Keratinocyte (primary cell): ENCODE results near the gene MALT1. TPM values are rescaled to one million over a fixed set of nuclear protein-coding genes. Genes with fewer than 3 reads are reported as not detected.
"Not testable (repeated sequence)": the region's sequence is repeated elsewhere in the genome, so short reads cannot be mapped to it uniquely, and the experiment has no call there.

Experiments used
- DNase-seq: peaks from one replicate; pipeline ENCODE4 v3.0.0-alpha.2; 2011; ENCODE audit warnings: low read depth, missing footprints, low spot score
- FAIRE-seq: peaks from 2 replicates; lab custom pipeline; 2011; peaks lifted over from hg19 to GRCh38; lab: Jason Lieb, UNC
- H2AFZ ChIP-seq: 2 replicates; pipeline ENCODE4 v1.6.0; 2012; ENCODE audit warnings: low read length, control low read depth, inconsistent platforms; ENCODE audit not compliant: control insufficient read depth
- H3K27ac ChIP-seq: 2 replicates; pipeline ENCODE4 v1.5.1; 2011; ENCODE audit warnings: low read length; ENCODE audit not compliant: control insufficient read depth, insufficient read depth
- H3K27me3 ChIP-seq: 3 replicates; pipeline ENCODE4 v1.6.0; 2011; ENCODE audit warnings: low read length; ENCODE audit not compliant: control insufficient read depth, insufficient read depth; ENCODE audit errors: extremely low read depth
- H3K36me3 ChIP-seq, 2 experiments: 2 replicates in 1 of 2; 3 replicates in 1 of 2; pipeline ENCODE4 v1.5.1; 2011; ENCODE audit warnings: low read length in 2 of 2, mild to moderate bottlenecking in 1 of 2; ENCODE audit not compliant: control insufficient read depth in 2 of 2, insufficient read depth in 2 of 2; ENCODE audit errors: extremely low read depth in 1 of 2
- H3K4me1 ChIP-seq: 3 replicates; pipeline ENCODE4 v1.5.1; 2011; ENCODE audit warnings: low read length; ENCODE audit not compliant: control insufficient read depth, insufficient read depth; ENCODE audit errors: extremely low read depth
- H3K4me2 ChIP-seq: 3 replicates; pipeline ENCODE4 v1.6.0; 2011; ENCODE audit warnings: low read depth, low read length; ENCODE audit not compliant: control insufficient read depth, insufficient read depth; ENCODE audit errors: extremely low read depth
- H3K4me3 ChIP-seq, 3 experiments: fragments of 200-600 bp in 1 of 3; sonication (generic) in 1 of 3; 2 replicates in 2 of 3; 3 replicates in 1 of 3; pipeline ENCODE4 v1.5.1; 2011 to 2016; ENCODE audit warnings: low read length in 3 of 3, mild to moderate bottlenecking in 3 of 3, control low read depth in 2 of 3, inconsistent platforms in 1 of 3, low read depth in 1 of 3, mixed read lengths in 1 of 3, mixed run types in 1 of 3, moderate library complexity in 1 of 3; ENCODE audit not compliant: control insufficient read depth in 2 of 3, insufficient read depth in 2 of 3; ENCODE audit errors: extremely low read depth in 1 of 3
- H3K79me2 ChIP-seq: 2 replicates; pipeline ENCODE4 v1.6.0; 2012; ENCODE audit warnings: low read length; ENCODE audit not compliant: control insufficient read depth, insufficient read depth
- H3K9ac ChIP-seq: 3 replicates; pipeline ENCODE4 v1.6.0; 2011; ENCODE audit warnings: low read length; ENCODE audit not compliant: control insufficient read depth, insufficient read depth; ENCODE audit errors: extremely low read depth
- H3K9me1 ChIP-seq: 3 replicates; pipeline ENCODE4 v1.6.0; 2011; ENCODE audit warnings: low read length; ENCODE audit not compliant: control insufficient read depth, insufficient read depth; ENCODE audit errors: extremely low read depth
- H3K9me3 ChIP-seq: 2 replicates; pipeline ENCODE4 v1.5.1; 2012; ENCODE audit warnings: low read depth, low read length; ENCODE audit not compliant: control insufficient read depth
- H4K20me1 ChIP-seq: 3 replicates; pipeline ENCODE4 v1.6.0; 2011; ENCODE audit warnings: low read length; ENCODE audit not compliant: control insufficient read depth, insufficient read depth; ENCODE audit errors: extremely low read depth
- CTCF ChIP-seq, 3 experiments: IDR thresholded peaks in 1 of 3; conservative IDR thresholded peaks in 1 of 3; optimal IDR thresholded peaks in 1 of 3; 2 replicates in 2 of 3; 3 replicates in 1 of 3; pipeline versions ENCODE3 to v1.5.1; 2011; ENCODE audit warnings: low read length in 3 of 3, mild to moderate bottlenecking in 3 of 3, moderate library complexity in 2 of 3, control low read depth in 1 of 3, inconsistent platforms in 1 of 3; ENCODE audit not compliant: insufficient read depth in 2 of 3; ENCODE audit errors: extremely low read depth in 1 of 3
- EZH2 ChIP-seq: IDR thresholded peaks from one replicate; pipeline ENCODE4 v1.6.1; 2012; ENCODE audit warnings: inconsistent platforms, mild to moderate bottlenecking, low read length, moderate library complexity
- dilution Hi-C: fragments of 300-500 bp; cut with MboI; formaldehyde crosslinking; loops from one replicate; pipeline ENCODE4 v1.7.0; 2020; ENCODE audit warnings: low sequenced_read_pairs; ENCODE audit not compliant: extremely low pct_ligation_motif_present
- polyA plus RNA-seq, 5 experiments: library from polyadenylated mRNA; depleted of rRNA in 3 of 5; stranded (reverse) in 3 of 5; stranded (forward) in 1 of 5; unstranded in 1 of 5; fragments of >200 nt; gene quantifications; 1 replicate in 1 of 5; 2 replicates in 3 of 5; 3 replicates in 1 of 5; pipeline versions ENCODE4 v1.2.1 to v1.2.3, GENCODE V29; 2011 to 2012; ENCODE audit warnings: missing spikeins in 2 of 5, low read depth in 1 of 5, low replicate concordance in 1 of 5

Gene MALT1
- polyA plus RNA-seq, 1 donor (not counting 4 experiments of a cell fraction or from before 2014, with no cell fraction given) = 52.1 TPM

GRCh38 chr18:58776084-58776483 is 104.8 kb downstream of the MALT1 start:
- no peak overlapping the region for H2AFZ ChIP-seq
- H4K20me1 ChIP-seq = no peaks in the 10 kb centered on the region
- no peaks in the 10 kb centered on the region for H3K27me3 ChIP-seq
- dilution Hi-C loops = loop anchor here (25.0 kb wide), 1 partner anchor 286 kb away; no protein-coding TSS in a partner anchor
- no peaks in the 10 kb centered on the region for H3K4me1 ChIP-seq
- H3K9me1 ChIP-seq = no peaks in the 10 kb centered on the region
- no peaks in the 10 kb centered on the region for H3K9me3 ChIP-seq
- H3K27ac ChIP-seq = no peak overlapping the region
- H3K4me3 ChIP-seq = no peak overlapping the region
- DNase-seq (no peak), FAIRE-seq (no peak)
- H3K4me2 ChIP-seq = no peak overlapping the region
- no peak overlapping the region for H3K9ac ChIP-seq
- H3K79me2 ChIP-seq = no peaks in the 10 kb centered on the region
- TF ChIP-seq CTCF (optimal IDR thresholded peaks at IDR 0.05 in 1 of 3, IDR thresholded peaks at IDR 0.05 in 1 of 3, conservative IDR thresholded peaks at IDR 0.05 in 1 of 3; ENCODE audit: extremely low read depth in 1 of 3, insufficient read depth in 2 of 3, low read length in 3 of 3) (no peak), EZH2 (no peak)
- H3K36me3 ChIP-seq = no peaks in the 10 kb centered on the region

DNA sequence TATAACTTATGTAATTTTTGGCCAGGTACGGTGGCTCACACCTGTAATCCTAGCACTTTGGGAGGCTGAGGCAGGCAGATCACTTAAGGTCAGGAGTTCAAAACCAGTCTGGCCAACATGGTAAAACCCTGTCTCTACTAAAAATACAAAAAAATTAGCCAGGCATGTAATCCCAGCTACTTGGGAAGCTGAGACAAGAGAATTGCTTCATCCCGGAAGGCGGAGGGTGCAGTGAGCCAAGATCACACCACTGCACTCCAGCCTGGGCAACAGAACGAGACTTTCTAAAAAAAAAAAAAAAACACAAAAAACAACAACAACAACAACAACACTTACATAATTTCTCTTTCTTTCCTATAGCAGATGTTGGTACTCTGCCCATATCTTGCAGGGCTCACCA is 105.3 kb downstream of the MALT1 start:
- not testable (repeated sequence) for H3K36me3 ChIP-seq, H3K27ac ChIP-seq, H3K9me3 ChIP-seq, H3K4me2 ChIP-seq, FAIRE-seq, DNase-seq, H3K4me1 ChIP-seq, H2AFZ ChIP-seq, H3K79me2 ChIP-seq, H3K27me3 ChIP-seq, H3K9me1 ChIP-seq, H3K4me3 ChIP-seq, H4K20me1 ChIP-seq, H3K9ac ChIP-seq
- dilution Hi-C loops = loop anchor here (25.0 kb wide), 1 partner anchor 286 kb away; no protein-coding TSS in a partner anchor

GRCh38 chr18:58777471-58777870 is 106.2 kb downstream of the MALT1 start:
- FAIRE-seq (no peak), DNase-seq (no peak)
- H3K27me3 ChIP-seq = no peaks in the 10 kb centered on the region
- H3K9ac ChIP-seq = no peak overlapping the region
- H4K20me1 ChIP-seq = no peaks in the 10 kb centered on the region
- no peak overlapping the region for H2AFZ ChIP-seq
- dilution Hi-C loops = loop anchor here (25.0 kb wide), 1 partner anchor 285 kb away; no protein-coding TSS in a partner anchor
- no peaks in the 10 kb centered on the region for H3K9me3 ChIP-seq
- H3K36me3 ChIP-seq = no peaks in the 10 kb centered on the region
- TF ChIP-seq CTCF (optimal IDR thresholded peaks at IDR 0.05 in 1 of 3, IDR thresholded peaks at IDR 0.05 in 1 of 3, conservative IDR thresholded peaks at IDR 0.05 in 1 of 3; ENCODE audit: extremely low read depth in 1 of 3, insufficient read depth in 2 of 3, low read length in 3 of 3) = no peak
- TF ChIP-seq EZH2 = no peak
- no peak overlapping the region for H3K27ac ChIP-seq
- H3K79me2 ChIP-seq = no peaks in the 10 kb centered on the region
- H3K9me1 ChIP-seq = no peaks in the 10 kb centered on the region
- peaks cover 4% of the 10 kb centered on the region for H3K4me1 ChIP-seq
- no peak overlapping the region for H3K4me3 ChIP-seq
- H3K4me2 ChIP-seq = no peak overlapping the region
